A549 (cell line): ENCODE measurements around the gene VSTM1.

Source experiments
- CBX8 ChIP-seq: fragments of 200-600 bp; sonication (generic); IDR thresholded peaks from 2 replicates; pipeline ENCODE4 v1.6.1; 2016
- CHD4 ChIP-seq: fragments of 200-600 bp; sonication (generic); IDR thresholded peaks from 2 replicates; pipeline ENCODE4 v1.6.1; 2016; ENCODE audit warnings: antibody characterized with exemption, mild to moderate bottlenecking, borderline replicate concordance
- CTCF ChIP-seq: fragments of >200 bp; sonication (Bioruptor Twin); formaldehyde crosslinking; IDR thresholded peaks from 3 replicates; pipeline ENCODE4 v1.5.1; 2016
- MAX ChIP-seq: IDR thresholded peaks from 2 replicates; pipeline ENCODE4 v1.6.1; 2012
- MYC ChIP-seq: IDR thresholded peaks from 2 replicates; pipeline ENCODE4 v1.6.1; 2012; ENCODE audit warnings: mild to moderate bottlenecking, inconsistent platforms, low read length, improper control_type of control experiment, borderline replicate concordance
- PBX3 ChIP-seq: IDR thresholded peaks from 2 replicates; pipeline ENCODE4 v1.6.1; 2012
- RFX5 ChIP-seq: fragments of 450-650 bp; IDR thresholded peaks from 2 replicates; pipeline ENCODE4 v1.7.1; 2014; ENCODE audit warnings: antibody characterized with exemption, mild to moderate bottlenecking, moderate library complexity
- RNF2 ChIP-seq: fragments of 200-600 bp; sonication (generic); IDR thresholded peaks from 2 replicates; pipeline ENCODE4 v1.6.1; 2016; ENCODE audit warnings: low read depth, mild to moderate bottlenecking, antibody characterized with exemption, moderate library complexity, borderline replicate concordance

- TF ChIP-seq MAX (no peak), CTCF (no peak), CHD4 (no peak), RNF2 (no peak), RFX5 (no peak), PBX3 (no peak), CBX8 (no peak), MYC (no peak)
These were observed 62.2 kb downstream of the VSTM1 start for GRCh38 chr19:54001496-54001895.
